Measurements from ENCODE around the gene TRPV3. TPM values are rescaled to one million over a fixed set of nuclear protein-coding genes. Genes with fewer than 3 reads are reported as not detected.

The TRPV3 gene
- total RNA-seq, 1 experiment from 2014 or later: 0.31 TPM

GRCh38 chr17:3536716-3537115 lies 20.9 kb downstream of the TRPV3 start:
- no peak for ATAC-seq
- in situ Hi-C loops (cut with HindIII; ENCODE audit: low pct_unique_long_range_greater_than_20kb, low sequenced_read_pairs) (no loop called here), intact Hi-C loops (cut with micrococcal nuclease; ENCODE audit: unreplicated experiment) (no loop called here)
- H3K27ac ChIP-seq (ENCODE audit: low read length): no peak overlapping the region
- TF ChIP-seq REST (IDR thresholded peaks at IDR 0.05; ENCODE audit: insufficient read depth in 1 of 2, low read depth in 2 of 2, low read length in 1 of 2): no peak
- TF ChIP-seq TCF7L2 (IDR thresholded peaks at IDR 0.05; ENCODE audit: low read depth, low read length): no peak
- no peak for TF ChIP-seq SIN3A (IDR thresholded peaks at IDR 0.05; ENCODE audit: borderline replicate concordance, insufficient read depth, low read depth, low read length)
- TF ChIP-seq, protein P1, sequence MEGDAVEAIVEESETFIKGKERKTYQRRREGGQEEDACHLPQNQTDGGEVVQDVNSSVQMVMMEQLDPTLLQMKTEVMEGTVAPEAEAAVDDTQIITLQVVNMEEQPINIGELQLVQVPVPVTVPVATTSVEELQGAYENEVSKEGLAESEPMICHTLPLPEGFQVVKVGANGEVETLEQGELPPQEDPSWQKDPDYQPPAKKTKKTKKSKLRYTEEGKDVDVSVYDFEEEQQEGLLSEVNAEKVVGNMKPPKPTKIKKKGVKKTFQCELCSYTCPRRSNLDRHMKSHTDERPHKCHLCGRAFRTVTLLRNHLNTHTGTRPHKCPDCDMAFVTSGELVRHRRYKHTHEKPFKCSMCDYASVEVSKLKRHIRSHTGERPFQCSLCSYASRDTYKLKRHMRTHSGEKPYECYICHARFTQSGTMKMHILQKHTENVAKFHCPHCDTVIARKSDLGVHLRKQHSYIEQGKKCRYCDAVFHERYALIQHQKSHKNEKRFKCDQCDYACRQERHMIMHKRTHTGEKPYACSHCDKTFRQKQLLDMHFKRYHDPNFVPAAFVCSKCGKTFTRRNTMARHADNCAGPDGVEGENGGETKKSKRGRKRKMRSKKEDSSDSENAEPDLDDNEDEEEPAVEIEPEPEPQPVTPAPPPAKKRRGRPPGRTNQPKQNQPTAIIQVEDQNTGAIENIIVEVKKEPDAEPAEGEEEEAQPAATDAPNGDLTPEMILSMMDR (IDR thresholded peaks at IDR 0.05): no peak
- no peak for TF ChIP-seq POLR2AphosphoS5 (IDR thresholded peaks at IDR 0.05; ENCODE audit: low read depth, low read length)
- POLR2A ChIA-PET: no interaction called here
- no peaks in the 10 kb centered on the region for H3K27me3 ChIP-seq (ENCODE audit: control insufficient read depth, insufficient read depth, low read length)
- no peaks in the 10 kb centered on the region for H3K9me3 ChIP-seq (ENCODE audit: control insufficient read depth, insufficient read depth, low read depth, low read length)
- no TSS peak for BruUV-seq (replicated peaks)
- DNase-seq (ENCODE audit: low read depth, low spot score): no peak
- CTCF ChIA-PET: no interaction called here
- no peaks in the 10 kb centered on the region; the same call in 1 of the 2 replicates for H3K4me1 ChIP-seq (ENCODE audit: control insufficient read depth, insufficient read depth, low read length)
- H3K4me3 ChIP-seq (ENCODE audit: low read depth in 2 of 2, low read length in 2 of 2): no peak overlapping the region
- H3K36me3 ChIP-seq (ENCODE audit: control insufficient read depth, insufficient read depth, low read length): no peaks in the 10 kb centered on the region

DNA sequence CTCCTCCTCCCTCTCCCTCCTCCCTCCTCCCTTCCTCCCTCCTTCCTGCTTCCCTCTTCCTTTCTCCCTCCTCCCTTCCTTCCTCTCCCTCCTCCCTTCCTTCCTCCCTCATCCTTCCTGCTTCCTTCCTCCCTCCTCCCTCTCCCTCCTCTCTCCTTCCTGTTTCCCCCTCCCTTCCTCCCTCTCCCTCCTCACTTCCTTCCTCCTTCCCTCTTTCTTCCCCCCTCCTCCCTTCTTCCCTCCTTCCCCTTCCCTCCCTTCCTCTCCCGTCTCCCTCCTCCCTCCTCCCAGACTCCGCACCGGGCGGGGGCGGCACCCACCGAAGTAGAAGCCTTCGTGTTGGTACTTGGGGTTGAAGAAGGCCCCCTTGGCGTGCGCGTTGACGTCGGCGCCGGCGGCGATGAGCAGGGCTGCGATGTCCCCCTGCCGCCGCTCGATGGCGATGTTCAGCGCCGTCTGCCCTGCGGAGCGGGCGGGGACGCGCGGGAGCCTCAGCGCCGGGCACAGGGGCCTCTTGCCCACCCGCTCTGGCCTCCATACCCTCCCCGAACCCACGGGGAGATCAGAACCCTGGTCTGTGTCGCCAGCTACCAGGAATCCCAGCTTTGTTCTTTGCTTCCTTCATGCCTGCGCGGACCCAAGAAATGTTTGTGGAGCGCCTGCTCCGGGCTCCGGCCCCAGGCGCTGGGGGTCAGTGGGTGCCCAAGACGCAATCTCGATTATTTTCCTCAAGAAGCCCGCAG lies 22.2 kb downstream of the TRPV3 start:
- Histone ChIP-seq H3K4me1 (ENCODE audit: control insufficient read depth, insufficient read depth, low read length) (no peaks in the 10 kb centered on the region; the same call in 1 of the 2 replicates), H3K36me3 (ENCODE audit: control insufficient read depth, insufficient read depth, low read length) (no peaks in the 10 kb centered on the region), H3K27ac (ENCODE audit: low read length) (peak overlapping the region; percentile 1; the same call in 1 of the 2 replicates), H3K4me3 (ENCODE audit: low read depth in 2 of 2, low read length in 2 of 2) (peak overlapping the region; percentile 28 to 45), H3K9me3 (ENCODE audit: control insufficient read depth, insufficient read depth, low read depth, low read length) (no peaks in the 10 kb centered on the region), H3K27me3 (ENCODE audit: control insufficient read depth, insufficient read depth, low read length) (no peaks in the 10 kb centered on the region)
- POLR2A ChIA-PET: no interaction called here
- CTCF ChIA-PET: interaction anchor here (0.7 kb wide), 2 partner anchors 21 to 27 kb away, joined by 5 to 11 read pairs; no protein-coding TSS in a partner anchor
- in situ Hi-C loops (cut with HindIII; ENCODE audit: low pct_unique_long_range_greater_than_20kb, low sequenced_read_pairs): no loop called here
- DNase-seq (ENCODE audit: low read depth, low spot score) (peak; percentile 12), ATAC-seq (peak; percentile 83)
- intact Hi-C loops (cut with micrococcal nuclease; ENCODE audit: unreplicated experiment): no loop called here
- no TSS peak for BruUV-seq (replicated peaks)
- TF ChIP-seq, protein P1 (IDR thresholded peaks at IDR 0.05): peak; percentile 90
- TF ChIP-seq REST (IDR thresholded peaks at IDR 0.05; ENCODE audit: insufficient read depth in 1 of 2, low read depth in 2 of 2, low read length in 1 of 2) (no peak), TCF7L2 (IDR thresholded peaks at IDR 0.05; ENCODE audit: low read depth, low read length) (no peak)

All from Panc1 (cell line).